GM18867 (cell line): ENCODE data around the gene OAS1.

ENCODE experiments used
- ATAC-seq: cut with Tn5 transposase; IDR thresholded peaks from one replicate; pipeline ENCODE4 v1.9.1; 2021; ENCODE audit warnings: mild to moderate bottlenecking, moderate library complexity; ENCODE audit not compliant: unreplicated experiment

The OAS1 gene

GRCh38 chr12:112964067-112964670 lies 57.4 kb downstream of the OAS1 start:
- no peak for ATAC-seq

DNA sequence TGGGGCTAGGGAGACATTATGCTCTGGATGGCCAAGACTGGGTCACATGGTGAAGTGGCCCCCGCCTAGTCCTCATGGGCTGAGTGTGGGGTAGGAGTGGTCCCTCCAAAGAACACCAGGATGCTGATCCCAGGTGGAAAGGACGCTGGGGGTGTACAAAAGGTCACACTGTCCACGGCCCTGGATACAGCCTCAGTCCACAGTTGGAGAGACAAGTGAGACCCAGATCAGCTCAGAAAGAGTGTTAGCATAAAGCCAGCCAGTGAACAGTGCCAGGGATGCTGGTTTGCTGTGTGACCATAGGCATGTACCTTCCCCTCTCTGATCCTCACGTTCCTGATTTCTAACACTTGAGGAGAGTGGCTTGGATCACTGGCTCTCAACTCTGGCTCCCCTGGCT lies 58.2 kb downstream of the OAS1 start:
- no peak for ATAC-seq

GRCh38 chr12:112965643-112966042 lies 58.9 kb downstream of the OAS1 start:
- no peak for ATAC-seq

- no peak for ATAC-seq
Measured at GRCh38 chr12:112967306-112967705, 60.5 kb downstream of the OAS1 start.

DNA sequence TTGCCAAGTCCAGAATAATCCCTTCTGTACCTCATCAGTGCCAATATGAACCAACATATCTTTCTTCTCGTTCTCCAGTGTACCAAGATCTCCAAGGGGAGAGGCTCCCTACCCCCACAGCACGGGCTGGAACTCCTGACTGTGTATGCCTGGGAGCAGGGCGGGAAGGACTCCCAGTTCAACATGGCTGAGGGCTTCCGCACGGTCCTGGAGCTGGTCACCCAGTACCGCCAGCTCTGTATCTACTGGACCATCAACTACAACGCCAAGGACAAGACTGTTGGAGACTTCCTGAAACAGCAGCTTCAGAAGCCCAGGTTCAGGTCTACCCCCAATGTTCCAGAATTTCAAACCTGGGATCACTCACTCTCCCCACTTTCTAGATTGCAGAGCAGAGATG lies 61.1 kb downstream of the OAS1 start:
- no peak for ATAC-seq
